ENCODE data around the gene RNF208.
"Not testable (repeated sequence)": the region's sequence is repeated elsewhere in the genome, so short reads cannot be mapped to it uniquely, and the experiment has no call there.

RNF208 gene

DNA sequence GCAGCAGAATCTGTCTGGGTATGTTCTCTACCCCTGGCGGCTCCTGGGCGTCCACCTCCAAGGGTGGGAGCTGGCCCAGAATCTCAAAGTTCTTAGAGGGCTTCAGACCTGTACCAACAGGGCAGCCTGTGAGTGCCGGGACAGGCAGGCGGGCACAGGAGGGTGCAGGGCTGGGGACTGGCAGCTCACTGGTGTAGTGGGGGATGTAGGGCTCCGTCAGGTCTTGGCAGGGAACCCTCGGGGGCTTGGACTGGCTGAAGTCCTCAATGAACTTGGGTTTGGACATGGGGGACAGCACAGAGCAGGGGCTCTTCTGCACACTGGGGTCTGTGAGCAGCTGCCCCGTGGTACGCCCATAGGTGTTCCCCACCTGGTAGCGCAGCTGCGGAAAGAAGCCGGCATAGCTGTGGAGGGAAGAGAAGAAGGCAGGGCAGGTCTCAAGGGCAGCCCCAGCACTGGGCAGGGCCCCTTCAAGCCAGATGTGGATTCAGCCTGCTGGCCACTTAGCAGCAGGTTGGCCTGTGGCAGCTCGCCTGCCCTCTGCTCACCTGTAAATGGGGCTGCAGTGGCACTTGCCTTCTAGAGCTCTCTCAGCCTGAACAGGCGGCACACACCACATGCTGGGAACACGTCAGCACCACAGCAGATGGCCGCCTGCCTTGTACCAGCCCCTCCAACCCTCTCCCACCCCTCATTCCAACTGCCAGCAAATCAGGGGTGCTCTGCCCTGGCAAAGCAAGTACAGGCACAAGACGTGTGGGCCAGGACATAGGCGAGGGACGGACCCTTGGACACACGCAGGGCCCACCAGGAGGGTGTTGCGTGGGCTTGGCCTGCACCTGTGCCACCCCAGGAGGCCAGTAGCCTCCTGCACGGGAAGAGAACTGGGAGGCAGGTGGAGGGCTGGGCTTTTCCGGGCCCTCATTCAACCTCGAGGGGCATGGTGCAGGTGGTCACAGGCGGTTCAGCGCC lies 23.7 kb upstream of the RNF208 start:
- no peak for DNase-seq (ENCODE audit: extremely low read depth, low read depth)
- TF ChIP-seq, protein P1, sequence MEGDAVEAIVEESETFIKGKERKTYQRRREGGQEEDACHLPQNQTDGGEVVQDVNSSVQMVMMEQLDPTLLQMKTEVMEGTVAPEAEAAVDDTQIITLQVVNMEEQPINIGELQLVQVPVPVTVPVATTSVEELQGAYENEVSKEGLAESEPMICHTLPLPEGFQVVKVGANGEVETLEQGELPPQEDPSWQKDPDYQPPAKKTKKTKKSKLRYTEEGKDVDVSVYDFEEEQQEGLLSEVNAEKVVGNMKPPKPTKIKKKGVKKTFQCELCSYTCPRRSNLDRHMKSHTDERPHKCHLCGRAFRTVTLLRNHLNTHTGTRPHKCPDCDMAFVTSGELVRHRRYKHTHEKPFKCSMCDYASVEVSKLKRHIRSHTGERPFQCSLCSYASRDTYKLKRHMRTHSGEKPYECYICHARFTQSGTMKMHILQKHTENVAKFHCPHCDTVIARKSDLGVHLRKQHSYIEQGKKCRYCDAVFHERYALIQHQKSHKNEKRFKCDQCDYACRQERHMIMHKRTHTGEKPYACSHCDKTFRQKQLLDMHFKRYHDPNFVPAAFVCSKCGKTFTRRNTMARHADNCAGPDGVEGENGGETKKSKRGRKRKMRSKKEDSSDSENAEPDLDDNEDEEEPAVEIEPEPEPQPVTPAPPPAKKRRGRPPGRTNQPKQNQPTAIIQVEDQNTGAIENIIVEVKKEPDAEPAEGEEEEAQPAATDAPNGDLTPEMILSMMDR (IDR thresholded peaks at IDR 0.05; ENCODE audit: low read depth, low read length): no peak

DNA sequence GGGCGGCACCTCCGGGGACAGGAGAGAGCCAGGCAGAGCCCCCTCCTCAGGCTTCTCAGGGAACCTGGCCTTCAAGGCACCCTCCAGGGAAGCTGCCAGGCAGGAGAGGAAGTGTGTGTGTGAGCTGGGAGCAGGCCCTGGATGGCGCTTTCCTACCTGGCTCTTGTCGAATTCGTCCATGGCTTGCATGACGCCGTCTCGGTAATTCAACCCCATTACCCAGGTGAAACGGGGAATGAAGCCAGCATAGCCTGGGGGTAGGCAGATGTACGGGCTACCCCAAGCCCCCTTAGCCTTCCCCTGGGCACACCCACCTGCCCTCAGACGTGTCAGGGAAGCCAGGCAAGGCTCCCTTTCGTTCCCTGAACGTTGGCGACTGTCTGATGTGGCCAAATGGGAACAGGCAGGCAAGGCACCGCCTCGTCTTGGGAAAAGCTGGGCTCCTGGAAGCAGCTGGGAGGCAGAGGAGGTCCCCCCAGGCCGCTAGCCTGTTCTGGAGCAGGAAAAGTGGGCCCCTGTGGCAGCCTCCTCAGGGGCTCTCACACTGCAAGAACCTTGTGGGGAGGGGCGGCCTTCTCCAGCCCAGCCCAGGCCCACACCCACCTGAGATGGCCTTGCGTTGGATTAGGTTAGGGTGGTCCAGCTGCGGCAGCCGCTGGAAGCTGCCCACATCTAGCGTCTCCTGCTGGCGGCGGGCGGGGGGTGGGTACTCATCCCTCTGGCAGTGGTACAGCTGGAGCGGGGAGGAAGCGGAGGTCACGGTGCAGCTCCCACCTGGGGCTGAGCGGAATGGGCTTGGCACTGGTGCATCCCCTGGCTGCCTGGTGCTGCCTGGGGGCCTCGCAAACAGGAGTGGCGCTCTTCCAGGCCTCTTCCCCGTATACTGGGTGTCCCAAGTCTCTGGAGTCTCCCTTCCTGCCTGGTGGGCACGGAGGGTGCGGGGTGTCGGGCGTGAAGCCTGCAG lies 22.7 kb upstream of the RNF208 start:
- TF ChIP-seq, protein P1 (IDR thresholded peaks at IDR 0.05; ENCODE audit: low read depth, low read length): no peak; the same call in 1 of the 2 replicates
- no peak for DNase-seq (ENCODE audit: extremely low read depth, low read depth)

DNA sequence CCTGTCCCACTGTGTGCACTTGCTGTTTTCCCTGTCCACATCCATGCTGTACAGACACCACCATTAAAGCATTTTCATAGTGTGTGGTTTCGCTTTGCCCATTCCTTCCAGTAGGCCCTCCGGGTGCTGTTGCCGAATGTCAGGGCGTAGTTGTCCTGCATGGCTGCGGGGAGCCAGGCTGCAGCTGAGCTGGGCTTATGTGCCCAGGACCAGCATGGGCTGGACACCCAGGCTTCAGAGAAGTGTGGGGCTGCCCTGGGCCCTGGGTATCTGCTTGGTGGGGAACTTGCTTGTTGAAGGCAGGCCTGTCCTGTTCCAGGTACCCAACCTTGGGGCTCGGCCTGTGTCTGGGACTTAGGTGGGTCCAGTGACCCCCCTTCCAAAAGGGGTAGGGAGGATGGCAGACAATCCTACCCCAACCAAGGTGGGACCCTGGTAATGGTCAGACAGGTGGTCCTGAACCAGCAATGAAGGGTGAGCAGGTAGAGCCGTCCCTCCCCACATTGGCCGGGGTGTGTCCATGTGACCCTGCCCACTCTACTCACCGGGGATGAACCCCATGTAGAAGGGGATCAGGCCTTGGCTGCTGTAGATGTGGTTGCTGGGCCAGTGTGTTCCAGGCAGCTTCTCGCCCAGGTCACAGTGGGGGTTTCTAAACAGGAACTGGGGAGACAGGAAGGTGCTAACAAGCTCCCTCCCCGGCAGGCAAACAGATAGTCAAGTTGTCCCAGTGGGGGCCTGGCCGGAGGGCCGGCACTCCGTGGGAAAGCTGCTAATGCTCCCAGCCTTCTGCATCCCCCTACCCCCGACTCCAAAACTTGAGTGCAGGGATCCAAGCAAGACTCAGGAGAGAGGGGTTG lies 21.8 kb upstream of the RNF208 start:
- TF ChIP-seq, protein P1 (IDR thresholded peaks at IDR 0.05; ENCODE audit: low read depth, low read length): no peak
- DNase-seq (ENCODE audit: extremely low read depth, low read depth): no peak

DNA sequence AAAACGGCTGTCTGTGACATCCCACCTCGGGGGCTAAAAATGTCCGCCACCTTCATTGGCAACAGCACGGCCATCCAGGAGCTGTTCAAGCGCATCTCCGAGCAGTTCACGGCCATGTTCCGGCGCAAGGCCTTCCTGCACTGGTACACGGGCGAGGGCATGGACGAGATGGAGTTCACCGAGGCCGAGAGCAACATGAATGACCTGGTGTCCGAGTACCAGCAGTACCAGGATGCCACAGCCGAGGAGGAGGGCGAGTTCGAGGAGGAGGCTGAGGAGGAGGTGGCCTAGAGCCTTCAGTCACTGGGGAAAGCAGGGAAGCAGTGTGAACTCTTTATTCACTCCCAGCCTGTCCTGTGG lies 21.2 kb upstream of the RNF208 start:
- DNase-seq (ENCODE audit: extremely low read depth, low read depth): not testable (repeated sequence)

DNA sequence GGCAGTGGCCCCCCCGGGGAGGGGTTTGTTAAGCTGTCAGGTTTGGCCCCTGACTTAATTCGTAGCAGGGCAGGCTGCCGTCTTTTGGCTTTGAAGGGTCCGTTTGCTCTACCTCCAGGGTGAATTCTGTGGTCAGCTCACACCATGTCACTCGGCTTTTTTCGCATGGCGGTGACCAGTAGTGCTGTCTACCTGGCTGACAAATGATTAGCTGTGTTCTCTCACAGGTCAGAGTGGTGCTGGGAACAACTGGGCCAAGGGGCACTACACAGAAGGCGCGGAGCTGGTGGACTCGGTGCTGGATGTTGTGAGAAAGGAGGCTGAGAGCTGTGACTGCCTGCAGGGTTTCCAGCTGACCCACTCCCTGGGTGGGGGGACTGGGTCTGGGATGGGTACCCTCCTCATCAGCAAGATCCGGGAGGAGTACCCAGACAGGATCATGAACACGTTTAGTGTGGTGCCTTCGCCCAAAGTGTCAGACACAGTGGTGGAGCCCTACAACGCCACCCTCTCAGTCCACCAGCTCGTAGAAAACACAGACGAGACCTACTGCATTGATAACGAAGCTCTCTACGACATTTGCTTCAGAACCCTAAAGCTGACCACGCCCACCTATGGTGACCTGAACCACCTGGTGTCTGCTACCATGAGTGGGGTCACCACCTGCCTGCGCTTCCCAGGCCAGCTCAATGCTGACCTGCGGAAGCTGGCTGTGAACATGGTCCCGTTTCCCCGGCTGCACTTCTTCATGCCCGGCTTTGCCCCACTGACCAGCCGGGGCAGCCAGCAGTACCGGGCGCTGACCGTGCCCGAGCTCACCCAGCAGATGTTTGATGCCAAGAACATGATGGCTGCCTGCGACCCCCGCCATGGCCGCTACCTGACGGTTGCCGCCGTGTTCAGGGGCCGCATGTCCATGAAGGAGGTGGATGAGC lies 20.5 kb upstream of the RNF208 start:
- TF ChIP-seq, protein P1 (IDR thresholded peaks at IDR 0.05; ENCODE audit: low read depth, low read length): no peak
- no peak for DNase-seq (ENCODE audit: extremely low read depth, low read depth)

DNA sequence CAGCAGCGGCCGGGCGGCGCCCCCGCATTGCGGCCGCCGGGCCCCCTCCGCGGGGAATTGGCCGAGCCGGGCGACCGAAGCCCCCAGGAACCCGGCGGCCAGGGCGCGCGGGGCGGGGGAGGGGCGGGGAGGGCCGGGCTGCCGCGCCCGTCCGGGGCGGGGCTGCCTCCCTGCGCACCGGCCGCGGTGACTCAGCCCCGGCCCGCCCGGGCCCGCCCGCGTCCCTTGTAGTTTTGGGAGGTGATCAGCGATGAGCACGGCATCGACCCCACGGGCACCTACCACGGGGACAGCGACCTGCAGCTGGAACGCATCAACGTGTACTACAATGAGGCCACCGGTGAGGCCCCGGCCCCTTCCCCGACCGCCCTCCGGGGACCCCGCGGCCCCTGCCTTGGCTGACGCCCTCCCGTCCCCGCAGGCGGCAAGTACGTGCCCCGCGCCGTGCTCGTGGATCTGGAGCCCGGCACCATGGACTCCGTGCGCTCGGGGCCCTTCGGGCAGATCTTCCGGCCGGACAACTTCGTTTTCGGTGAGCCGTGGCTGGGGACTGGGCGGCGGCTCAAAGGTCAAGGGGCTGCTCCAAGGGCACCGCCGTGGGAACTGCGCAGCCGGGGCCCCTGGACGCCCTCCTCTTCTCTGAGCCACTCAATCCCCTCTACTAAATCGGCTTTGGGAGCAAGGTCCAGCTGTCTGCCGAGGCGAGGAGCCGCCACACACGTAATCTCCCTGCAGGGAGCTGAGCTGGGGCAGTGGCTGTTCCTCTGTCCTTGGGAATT lies 19.6 kb upstream of the RNF208 start:
- no peak for DNase-seq (ENCODE audit: extremely low read depth, low read depth)

More for the DNA sequence above, 19.6 kb upstream of the RNF208 start:
- TF ChIP-seq, protein P1 (IDR thresholded peaks at IDR 0.05; ENCODE audit: low read depth, low read length): no peak
